Activated CD8-positive, alpha-beta T cell treated with anti-CD3 and anti-CD28 coated beads for 36 hours (primary cell): ENCODE measurements around the gene EPHA6. TPM values are rescaled to one million over a fixed set of nuclear protein-coding genes. Genes with fewer than 3 reads are reported as not detected.

Experiments
- ATAC-seq: fragments of 200-7000 bp; cut with Tn5 transposase; one replicate; pipeline ENCODE4 v1.10.0; 2021; ENCODE audit warnings: mild to moderate bottlenecking, moderate library complexity
- CTCF ChIA-PET: fragments of 350-600 bp; sonication (Branson Sonifier 250); formaldehyde crosslinking; loops from one replicate; lab custom pipeline; 2021; ENCODE audit warnings: antibody characterized with exemption; lab: Charles Lee
- POLR2A ChIA-PET: fragments of 350-600 bp; sonication (Branson Sonifier 250); formaldehyde crosslinking; loops from one replicate; lab custom pipeline; 2021; ENCODE audit warnings: antibody characterized with exemption; lab: Charles Lee
- DNase-seq: peaks from one replicate; pipeline ENCODE4 v3.0.0-alpha.2; 2020
- H3K27ac Mint-ChIP-seq: one replicate; pipeline ENCODE4 v1.8.0; 2021; ENCODE audit warnings: mild to moderate bottlenecking, mixed read lengths
- H3K27me3 Mint-ChIP-seq: one replicate; pipeline ENCODE4 v1.8.0; 2021; ENCODE audit warnings: mixed read lengths
- H3K36me3 Mint-ChIP-seq: one replicate; pipeline ENCODE4 v1.8.0; 2021; ENCODE audit warnings: low read depth, mixed read lengths
- H3K4me1 Mint-ChIP-seq: one replicate; pipeline ENCODE4 v1.8.0; 2021; ENCODE audit warnings: low read depth, mixed read lengths
- H3K4me3 Mint-ChIP-seq: one replicate; pipeline ENCODE4 v1.8.0; 2021; ENCODE audit warnings: mild to moderate bottlenecking, moderate library complexity, mixed read lengths
- H3K9me3 Mint-ChIP-seq: one replicate; pipeline ENCODE4 v1.8.0; 2021; ENCODE audit warnings: mixed read lengths
- CTCF ChIP-seq: fragments of 200-600 bp; IDR thresholded peaks from one replicate; pipeline ENCODE4 v1.8.0; 2022; ENCODE audit warnings: antibody characterized with exemption, mild to moderate bottlenecking
- intact Hi-C: fragments of 100-400 bp; cut with micrococcal nuclease; formaldehyde crosslinking; loops from one replicate; pipeline ENCODE4 v1.10.0; 2022
- total RNA-seq, 2 experiments: library from RNA; stranded (reverse); gene quantifications; one replicate each; pipeline ENCODE4 v1.2.3, GENCODE V29; 2021

The EPHA6 gene
- total RNA-seq, 2 experiments from 2014 or later, result not detected

- no peaks in the 10 kb centered on the region for H3K27me3 Mint-ChIP-seq
- CTCF ChIA-PET, result interaction anchor here (0.7 kb wide), 1 partner anchor 194 kb away, joined by 3 read pairs; no protein-coding TSS in a partner anchor
- intact Hi-C loops, result no loop called here
- no peak overlapping the region for H3K27ac Mint-ChIP-seq
- H3K9me3 Mint-ChIP-seq, result peaks cover 6% of the 10 kb centered on the region
- DNase-seq, result no peak
- no peak for ATAC-seq
- no peaks in the 10 kb centered on the region for H3K4me1 Mint-ChIP-seq
- no peak for TF ChIP-seq CTCF
- POLR2A ChIA-PET, result no interaction called here
- H3K36me3 Mint-ChIP-seq, result no peaks in the 10 kb centered on the region
- H3K4me3 Mint-ChIP-seq, result no peak overlapping the region
These were observed 243.0 kb downstream of the EPHA6 start for GRCh38 chr3:97057365-97057764.

- no peak for TF ChIP-seq CTCF
- Mint-ChIP-seq H3K4me3 (no peak overlapping the region), H3K4me1 (no peaks in the 10 kb centered on the region), H3K36me3 (no peaks in the 10 kb centered on the region), H3K27me3 (no peaks in the 10 kb centered on the region), H3K27ac (no peak overlapping the region), H3K9me3 (peaks cover 7% of the 10 kb centered on the region)
- ChIA-PET POLR2A (no interaction called here), CTCF (no interaction called here)
- intact Hi-C loops, result no loop called here
- no peak for ATAC-seq
- no peak for DNase-seq
These were observed 244.8 kb downstream of the EPHA6 start for GRCh38 chr3:97059168-97059567.

GRCh38 chr3:97066531-97066930 is 252.1 kb downstream of the EPHA6 start:
- TF ChIP-seq CTCF, result no peak
- H3K27me3 Mint-ChIP-seq, result no peaks in the 10 kb centered on the region
- ATAC-seq (no peak), DNase-seq (no peak)
- POLR2A ChIA-PET, result no interaction called here
- no peaks in the 10 kb centered on the region for H3K36me3 Mint-ChIP-seq
- CTCF ChIA-PET, result no interaction called here
- intact Hi-C loops, result no loop called here
- H3K4me1 Mint-ChIP-seq, result no peaks in the 10 kb centered on the region
- H3K4me3 Mint-ChIP-seq, result no peak overlapping the region
- peaks cover 4% of the 10 kb centered on the region for H3K9me3 Mint-ChIP-seq
- H3K27ac Mint-ChIP-seq, result no peak overlapping the region

GRCh38 chr3:97070302-97070701 is 255.9 kb downstream of the EPHA6 start:
- intact Hi-C loops, result no loop called here
- POLR2A ChIA-PET, result no interaction called here
- no peak for TF ChIP-seq CTCF
- no peaks in the 10 kb centered on the region for H3K36me3 Mint-ChIP-seq
- peaks cover 5% of the 10 kb centered on the region for H3K9me3 Mint-ChIP-seq
- no peak overlapping the region for H3K4me3 Mint-ChIP-seq
- H3K27ac Mint-ChIP-seq, result no peak overlapping the region
- H3K27me3 Mint-ChIP-seq, result no peaks in the 10 kb centered on the region
- no peaks in the 10 kb centered on the region for H3K4me1 Mint-ChIP-seq
- DNase-seq (no peak), ATAC-seq (no peak)
- CTCF ChIA-PET, result no interaction called here

- no peak for ATAC-seq
- Mint-ChIP-seq H3K27ac (no peak overlapping the region), H3K27me3 (no peaks in the 10 kb centered on the region), H3K36me3 (no peaks in the 10 kb centered on the region), H3K4me3 (no peak overlapping the region), H3K4me1 (no peaks in the 10 kb centered on the region), H3K9me3 (peaks cover 5% of the 10 kb centered on the region)
- DNase-seq, result no peak
- ChIA-PET POLR2A (no interaction called here), CTCF (no interaction called here)
- intact Hi-C loops, result no loop called here
- TF ChIP-seq CTCF, result no peak
These were observed 260.2 kb downstream of the EPHA6 start for GRCh38 chr3:97074546-97074945.
